GM21367 (cell line): ENCODE measurements around the gene FCHO2.

Experiments used
- ATAC-seq: cut with Tn5 transposase; IDR thresholded peaks from one replicate; pipeline ENCODE4 v1.9.1; 2021; ENCODE audit not compliant: unreplicated experiment

The FCHO2 gene

GRCh38 chr5:73106335-73106734, 150.5 kb downstream of the FCHO2 start:
- no peak for ATAC-seq

DNA sequence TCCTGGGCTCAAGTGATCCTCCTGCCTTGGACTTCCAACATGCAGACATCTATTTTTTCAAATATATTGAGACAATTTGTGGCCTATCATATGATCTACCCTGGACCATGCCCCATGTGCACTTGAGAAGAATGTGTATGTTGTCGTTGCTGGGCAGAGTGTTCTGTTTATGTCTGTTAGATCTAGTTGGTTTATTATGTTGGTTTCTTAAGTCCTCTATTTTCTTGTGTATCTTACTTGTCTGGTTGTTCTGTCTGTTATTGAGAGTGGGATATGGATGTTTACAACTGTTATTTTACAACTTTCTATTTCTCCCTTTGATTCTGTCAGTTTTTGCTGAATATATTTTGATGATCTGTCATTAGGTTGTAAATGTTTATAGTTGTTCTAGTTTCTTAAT, 154.3 kb downstream of the FCHO2 start:
- ATAC-seq = no peak

DNA sequence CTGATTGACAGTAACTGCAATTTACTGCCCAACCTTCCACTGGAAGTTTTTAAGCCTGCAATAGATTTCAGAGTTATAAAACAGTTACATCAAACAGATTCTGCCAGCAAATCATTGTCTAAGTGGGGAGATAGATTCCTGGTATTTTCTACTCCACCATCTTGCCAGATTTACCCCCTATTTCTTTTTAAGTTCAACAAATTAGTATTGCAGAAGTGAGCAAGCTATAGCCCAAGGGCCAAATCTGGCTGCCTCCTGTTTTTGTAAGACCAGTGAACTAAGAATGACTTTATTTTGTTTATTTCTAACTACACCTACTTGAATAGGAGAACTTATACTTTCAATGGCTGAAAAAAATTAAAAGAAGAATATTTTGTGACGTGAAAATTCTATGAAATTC, 155.7 kb downstream of the FCHO2 start:
- no peak for ATAC-seq

- no peak for ATAC-seq
Observed at GRCh38 chr5:73112359-73112758, 156.5 kb downstream of the FCHO2 start.

DNA sequence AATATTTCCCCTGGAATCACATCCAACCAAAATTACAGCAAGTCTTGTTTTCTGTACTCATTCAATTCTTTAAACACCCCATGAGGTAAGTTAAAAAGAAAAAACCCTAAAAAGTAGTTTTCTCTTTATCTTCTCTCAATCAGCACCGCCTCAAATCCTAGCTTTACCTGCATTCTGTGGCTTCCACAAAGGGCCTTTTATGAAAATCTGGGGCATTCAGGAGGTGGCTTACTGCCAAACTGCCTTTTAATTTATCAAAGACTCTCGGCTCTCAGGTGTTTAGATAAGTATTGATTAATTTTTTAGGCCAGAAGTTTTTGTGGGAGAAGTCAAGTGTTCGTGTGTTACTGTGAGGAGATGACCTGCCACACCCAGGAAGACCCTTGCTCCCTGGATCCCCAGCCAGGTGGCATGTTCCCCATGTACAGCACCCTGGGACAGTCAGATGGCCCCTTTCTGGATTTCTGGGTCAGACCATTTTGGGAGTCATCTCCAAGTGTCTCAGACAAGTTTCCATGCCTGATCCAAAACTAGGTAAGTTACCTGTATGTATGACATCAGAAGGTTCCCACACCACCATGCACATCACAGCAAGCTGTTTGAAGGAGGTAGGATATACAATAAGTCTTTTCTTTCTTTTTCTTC, 158.3 kb downstream of the FCHO2 start:
- no peak for ATAC-seq

- ATAC-seq = no peak
Observed at GRCh38 chr5:73115399-73116051, 159.7 kb downstream of the FCHO2 start.

- no peak for ATAC-seq
Observed at GRCh38 chr5:73116506-73116905, 160.7 kb downstream of the FCHO2 start.

DNA sequence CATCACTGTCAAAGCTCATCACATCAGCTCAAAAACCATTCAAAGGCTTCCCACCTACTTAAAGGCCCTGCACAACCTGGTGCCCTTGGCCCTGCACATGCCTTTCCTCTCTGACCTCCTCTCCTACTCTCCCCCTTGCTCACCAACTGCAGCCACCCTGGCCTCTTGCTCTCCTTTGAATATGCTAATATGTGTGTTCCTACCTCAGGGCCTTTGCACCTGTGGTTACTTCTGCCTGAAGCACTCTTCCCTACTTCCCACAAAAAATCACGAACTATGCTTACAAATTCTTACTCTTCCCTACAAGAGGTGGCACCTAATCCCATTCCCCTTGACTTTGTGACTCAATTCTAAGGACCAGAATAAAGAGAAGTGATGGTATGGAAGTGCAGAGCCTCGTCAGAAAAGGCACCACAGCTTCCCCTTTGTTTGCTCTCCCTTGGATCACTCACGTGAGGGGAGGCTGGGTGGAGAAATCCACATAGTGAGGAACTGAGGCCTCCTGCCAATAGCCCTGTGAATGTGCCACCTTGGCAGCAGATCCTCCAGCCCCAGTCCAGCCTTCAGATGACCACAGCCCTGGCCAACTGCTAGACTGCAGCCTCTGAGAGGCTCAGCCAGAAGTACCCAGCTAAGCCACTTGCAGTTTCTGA, 161.4 kb downstream of the FCHO2 start:
- ATAC-seq = no peak

- no peak for ATAC-seq
Observed at GRCh38 chr5:73118391-73118973, 162.6 kb downstream of the FCHO2 start.

GRCh38 chr5:73119451-73120157, 163.8 kb downstream of the FCHO2 start:
- no peak for ATAC-seq

DNA sequence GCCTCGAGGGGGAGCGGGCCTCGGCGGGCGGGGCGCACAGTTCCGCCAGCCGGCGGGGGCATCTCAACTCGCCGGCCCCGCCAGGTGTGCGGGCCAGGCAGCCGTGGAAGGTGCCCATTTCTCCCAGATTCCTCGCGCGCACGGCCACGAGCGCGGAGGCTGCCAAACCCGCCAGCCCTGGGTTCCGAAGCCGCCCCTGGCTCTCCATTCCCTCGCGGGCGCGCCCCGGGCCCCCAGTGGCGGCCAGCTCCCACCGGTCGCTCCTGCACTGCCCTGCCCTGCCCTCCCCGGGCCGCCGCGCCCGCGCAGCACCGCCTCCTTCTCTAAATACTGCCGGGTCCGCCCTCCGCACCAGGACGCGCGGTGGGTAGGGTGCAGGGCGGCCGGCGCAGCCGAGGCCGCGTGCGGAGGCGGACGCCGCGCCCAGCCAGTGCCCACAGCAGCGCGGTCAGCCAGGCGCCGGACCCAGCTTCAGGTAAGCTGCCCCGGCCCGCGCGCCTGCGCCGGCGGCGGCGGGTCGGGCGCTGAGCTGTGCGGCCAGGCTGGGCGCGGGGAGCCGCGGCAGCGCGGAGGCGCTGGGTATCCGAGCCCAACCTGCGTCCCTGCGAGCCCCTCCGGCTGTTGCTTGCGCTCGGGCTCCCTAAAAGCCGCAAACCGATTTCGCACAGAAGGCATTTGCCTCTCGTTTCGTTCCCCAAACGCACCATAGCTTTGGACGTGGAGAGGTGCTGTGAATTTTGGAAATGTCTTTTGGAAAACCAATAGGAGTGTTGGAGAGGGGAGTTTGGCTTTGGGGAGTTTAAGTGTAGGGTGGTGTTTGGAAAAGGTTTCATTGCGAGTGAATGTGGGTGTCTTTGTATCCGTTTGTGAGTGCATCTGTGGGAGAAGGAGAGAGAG, 164.6 kb downstream of the FCHO2 start, which contains the start of gene TMEM171:
TSS of gene TMEM171 (plus strand) at position 354 of the 897 bp plus-strand sequence. CDS start 2,799 bp downstream, outside the sequence.
- ATAC-seq = no peak

- ATAC-seq = no peak
Observed at GRCh38 chr5:73121119-73121463, 165.2 kb downstream of the FCHO2 start.

DNA sequence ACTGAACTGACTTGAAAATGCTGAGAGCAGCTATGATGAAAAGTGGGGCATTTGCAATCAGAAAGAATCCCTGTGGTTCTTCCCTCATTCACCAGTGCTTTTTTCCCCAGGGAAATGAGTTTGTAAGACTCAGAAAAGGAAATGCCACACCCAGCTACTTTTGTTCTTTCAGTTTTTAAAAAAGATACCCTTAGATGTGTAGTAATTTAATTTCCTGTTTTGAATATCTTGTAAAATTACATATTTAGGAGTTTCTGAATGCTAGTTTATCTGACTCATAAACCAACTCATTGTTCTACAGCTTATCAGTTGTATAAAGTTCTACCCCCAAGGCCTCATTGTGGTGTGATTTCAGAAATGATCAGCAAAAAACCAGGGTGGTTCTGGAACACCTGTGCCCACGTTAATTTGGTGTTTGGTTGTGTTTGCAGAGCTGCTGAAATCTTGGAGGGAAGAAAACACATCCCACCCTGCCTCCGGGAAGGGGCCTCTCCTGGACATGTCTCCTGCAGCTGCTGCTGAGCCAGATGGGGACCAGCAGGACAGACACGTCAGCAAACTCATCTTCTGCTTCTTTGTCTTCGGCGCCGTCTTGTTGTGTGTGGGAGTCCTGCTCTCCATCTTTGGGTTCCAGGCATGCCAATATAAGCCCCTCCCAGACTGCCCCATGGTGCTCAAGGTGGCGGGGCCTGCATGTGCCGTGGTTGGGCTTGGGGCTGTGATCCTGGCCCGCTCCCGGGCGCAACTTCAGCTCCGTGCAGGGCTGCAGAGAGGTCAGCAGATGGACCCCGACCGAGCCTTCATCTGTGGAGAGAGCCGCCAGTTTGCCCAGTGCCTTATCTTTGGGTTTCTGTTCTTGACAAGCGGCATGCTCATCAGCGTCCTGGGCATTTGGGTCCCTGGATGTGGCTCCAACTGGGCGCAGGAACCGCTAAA, 167.3 kb downstream of the FCHO2 start:
- no peak for ATAC-seq

DNA sequence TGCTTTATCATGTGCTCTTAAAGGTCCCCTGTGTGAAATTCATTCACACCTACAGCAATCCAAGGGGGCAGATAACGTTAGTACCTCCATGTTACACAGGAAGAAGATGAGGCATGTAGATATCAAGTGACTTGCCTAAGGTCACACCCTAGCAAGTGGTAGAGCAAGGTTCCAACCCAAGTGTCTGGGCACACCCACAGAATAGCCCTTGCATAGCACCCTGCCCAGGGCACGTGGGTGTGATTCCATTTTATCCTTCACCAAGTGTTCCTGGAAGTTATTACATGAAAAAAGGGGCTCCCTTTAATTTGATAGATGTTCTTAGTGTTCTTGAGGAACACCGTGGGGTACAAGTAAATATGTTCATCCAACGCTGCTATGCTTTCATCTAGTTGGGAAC, 169.4 kb downstream of the FCHO2 start:
- ATAC-seq = no peak

- no peak for ATAC-seq
Observed at GRCh38 chr5:73126381-73126780, 170.5 kb downstream of the FCHO2 start.

GRCh38 chr5:73126957-73127356, 171.1 kb downstream of the FCHO2 start:
- no peak for ATAC-seq

DNA sequence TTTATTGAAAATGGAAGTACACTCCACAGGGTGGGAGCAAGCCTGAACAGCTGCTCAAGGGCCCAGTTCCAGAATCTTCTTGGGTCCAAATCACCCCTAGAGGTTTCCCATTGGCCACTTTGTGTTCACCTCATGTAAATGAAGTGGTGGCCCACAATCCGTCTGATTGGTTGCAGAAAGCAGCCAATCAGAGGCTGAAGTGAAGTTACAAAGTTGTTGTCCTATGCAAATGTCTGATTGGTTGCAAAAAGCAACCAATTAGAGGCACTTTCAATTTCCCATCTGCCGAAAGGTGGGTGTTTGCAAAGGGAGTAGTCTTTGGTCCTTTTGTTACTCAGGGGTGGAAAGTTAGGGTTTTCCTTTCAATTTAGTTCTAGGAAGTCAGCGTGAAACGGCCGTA, 173.3 kb downstream of the FCHO2 start:
- ATAC-seq = no peak

DNA sequence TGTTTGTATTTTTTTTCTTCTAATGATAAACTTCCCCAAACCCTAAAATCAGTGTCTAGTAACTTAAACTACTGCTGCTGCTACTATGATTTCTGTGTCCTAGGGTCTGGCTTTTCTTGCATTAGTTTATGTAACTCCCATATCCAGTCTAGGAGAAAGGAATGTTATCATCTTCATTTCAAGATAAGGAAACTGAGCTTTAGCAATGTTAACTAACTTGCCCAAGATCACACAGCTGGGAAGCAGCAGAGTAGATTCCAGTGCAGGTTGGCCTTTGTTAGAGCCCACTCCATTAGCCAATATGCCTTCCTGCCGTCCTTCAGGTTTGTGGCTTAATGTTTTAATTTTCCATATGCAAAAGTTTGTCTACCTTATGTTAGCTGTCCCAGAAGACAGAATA, 175.0 kb downstream of the FCHO2 start:
- ATAC-seq = no peak

- no peak for ATAC-seq
Observed at GRCh38 chr5:73131711-73132425, 176.0 kb downstream of the FCHO2 start.
